Gastrocnemius medialis (tissue), 4 donors: ENCODE data around the gene CCR5. TPM values are rescaled to one million over a fixed set of nuclear protein-coding genes. Genes with fewer than 3 reads are reported as not detected.

Source experiments
- ATAC-seq, 2 donors: fragments of 150-250 bp; one replicate each; pipeline ENCODE4 v1.9.1; 2016
- DNase-seq, 2 donors: peaks; one replicate each; pipeline ENCODE4 v3.0.0-alpha.2; 2019
- H3K27ac ChIP-seq, 4 donors: fragments of 200-600 bp; sonication (generic); 1 replicate in 1 of 4; 2 replicates in 3 of 4; pipeline ENCODE4 v1.5.1; 2016 to 2018; ENCODE audit warnings: mild to moderate bottlenecking in 2 of 4, moderate library complexity in 1 of 4
- H3K27me3 ChIP-seq, 3 donors: fragments of 200-600 bp; sonication (generic) in 2 of 3; 1 replicate in 1 of 3; 2 replicates in 2 of 3; pipeline versions ENCODE4 v1.5.1 to v1.6.0; 2016 to 2019; ENCODE audit warnings: mild to moderate bottlenecking in 1 of 3, moderate library complexity in 1 of 3
- H3K36me3 ChIP-seq, 2 donors: fragments of 200-600 bp; sonication (generic) in 1 of 2; one replicate each; pipeline ENCODE4 v1.5.1; 2017 to 2018
- H3K4me1 ChIP-seq, 2 donors: fragments of 200-600 bp; sonication (generic) in 1 of 2; one replicate each; pipeline ENCODE4 v1.5.1; 2016 to 2017; ENCODE audit warnings: mild to moderate bottlenecking in 2 of 2
- H3K4me3 ChIP-seq, 4 donors: fragments of 200-600 bp; sonication (generic) in 3 of 4; 1 replicate in 1 of 4; 2 replicates in 3 of 4; pipeline ENCODE4 v1.5.1; 2016 to 2019; ENCODE audit warnings: mild to moderate bottlenecking in 2 of 4
- H3K9me3 ChIP-seq, 3 donors: fragments of 200-600 bp; sonication (generic) in 2 of 3; 1 replicate in 1 of 3; 2 replicates in 2 of 3; pipeline ENCODE4 v1.5.1; 2016 to 2019
- CTCF ChIP-seq, 5 experiments: fragments of 450-650 bp in 3 of 5; fragments of 200-600 bp in 2 of 5; sonication (generic) in 2 of 5; IDR thresholded peaks in 4 of 5; conservative IDR thresholded peaks in 1 of 5; 1 replicate in 4 of 5; 2 replicates in 1 of 5; pipeline ENCODE4 v1.5.1; 2016 to 2019; ENCODE audit warnings: antibody characterized with exemption in 5 of 5, mild to moderate bottlenecking in 3 of 5, moderate library complexity in 3 of 5
- POLR2A ChIP-seq, 2 donors: fragments of 450-650 bp; IDR thresholded peaks; one replicate each; pipeline ENCODE4 v1.6.1; 2017; ENCODE audit warnings: antibody characterized with exemption in 2 of 2, mild to moderate bottlenecking in 2 of 2, moderate library complexity in 2 of 2
- in situ Hi-C, 4 donors: fragments of 200-750 bp; cut with MboI; loops; one replicate each; pipeline versions ENCODE4 v1.15.0 to v1.8.0; 2017; ENCODE audit warnings: low sequenced_read_pairs in 4 of 4
- intact Hi-C: fragments of 100-400 bp; cut with DNase I; formaldehyde crosslinking; loops from one replicate; pipeline ENCODE4 v1.15.1; 2023; ENCODE audit warnings: low total_unique reads
- total RNA-seq, 4 donors: library from RNA; depleted of rRNA; stranded (reverse); fragments of >200 nt; gene quantifications; one replicate each; pipeline versions ENCODE4 v1.1.0 to v1.2.3, GENCODE V29; 2016

The CCR5 gene
- total RNA-seq, 4 donors from 2014 or later, result 0.07 to 0.20 (median 0.10) TPM; not detected in 1

GRCh38 chr3:46351646-46352045 is 19.1 kb upstream of the CCR5 start:
- Histone ChIP-seq H3K4me3 (no peak overlapping the region), H3K36me3 (no peaks in the 10 kb centered on the region), H3K9me3 (no peaks in the 10 kb centered on the region), H3K27me3 (peaks cover 0 to 9% (median 0%) of the 10 kb centered on the region in 3 donors), H3K4me1 (no peaks in the 10 kb centered on the region), H3K27ac (no peak overlapping the region)
- ATAC-seq, result no peak
- in situ Hi-C loops, result loop anchor here in 1 of 4 donors (25.0 kb wide), 2 partner anchors 264 to 414 kb away; partner anchors contain the start of gene CXCR6
- intact Hi-C loops, result no loop called here
- no peak for TF ChIP-seq CTCF (IDR thresholded peaks at IDR 0.05 in 4 of 5, conservative IDR thresholded peaks at IDR 0.05 in 1 of 5)
- no peak for TF ChIP-seq POLR2A (IDR thresholded peaks at IDR 0.05)
- DNase-seq, result no peak

- ATAC-seq (no peak), DNase-seq (no peak)
- no peaks in the 10 kb centered on the region for H3K4me1 ChIP-seq
- no peaks in the 10 kb centered on the region for H3K9me3 ChIP-seq
- intact Hi-C loops (no loop called here), in situ Hi-C loops (loop anchor here in 1 of 4 donors (25.0 kb wide), 2 partner anchors 266 to 416 kb away; partner anchors contain the start of gene CXCR6)
- peaks cover 0 to 9% (median 0%) of the 10 kb centered on the region in 3 donors for H3K27me3 ChIP-seq
- TF ChIP-seq POLR2A (IDR thresholded peaks at IDR 0.05) (no peak), CTCF (IDR thresholded peaks at IDR 0.05 in 4 of 5, conservative IDR thresholded peaks at IDR 0.05 in 1 of 5) (no peak)
- H3K4me3 ChIP-seq, result no peak overlapping the region
- H3K27ac ChIP-seq, result no peak overlapping the region
- no peaks in the 10 kb centered on the region for H3K36me3 ChIP-seq
These were observed 17.7 kb upstream of the CCR5 start for GRCh38 chr3:46353090-46353489.

- in situ Hi-C loops (loop anchor here in 1 of 4 donors (25.0 kb wide), 2 partner anchors 267 to 417 kb away; partner anchors contain the start of gene CXCR6), intact Hi-C loops (no loop called here)
- no peak for ATAC-seq
- Histone ChIP-seq H3K4me1 (no peaks in the 10 kb centered on the region), H3K27ac (no peak within 1 kb of the TSS), H3K27me3 (peaks cover 0 to 9% (median 0%) of the 10 kb centered on the region in 3 donors), H3K9me3 (no peaks in the 10 kb centered on the region), H3K4me3 (no peak within 1 kb of the TSS), H3K36me3 (no peaks in the 10 kb centered on the region)
- no peak for TF ChIP-seq POLR2A (IDR thresholded peaks at IDR 0.05)
- no peak for TF ChIP-seq CTCF (IDR thresholded peaks at IDR 0.05 in 4 of 5, conservative IDR thresholded peaks at IDR 0.05 in 1 of 5)
- DNase-seq, result no peak
These were observed 16.9 kb upstream of the CCR5 start, which contains the start of gene CCR2 for GRCh38 chr3:46353647-46354410. Gene CCR2 (plus strand): TSS chr3:46354111. CDS start chr3:46357528, 3,417 bp downstream.

- Histone ChIP-seq H3K4me3 (no peak overlapping the region), H3K27ac (no peak overlapping the region), H3K36me3 (no peaks in the 10 kb centered on the region), H3K4me1 (no peaks in the 10 kb centered on the region), H3K27me3 (peaks cover 0 to 9% (median 0%) of the 10 kb centered on the region in 3 donors), H3K9me3 (no peaks in the 10 kb centered on the region)
- in situ Hi-C loops, result loop anchor here in 1 of 4 donors (25.0 kb wide), 2 partner anchors 267 to 417 kb away; partner anchors contain the start of gene CXCR6
- no peak for DNase-seq
- TF ChIP-seq CTCF (IDR thresholded peaks at IDR 0.05 in 4 of 5, conservative IDR thresholded peaks at IDR 0.05 in 1 of 5) (no peak), POLR2A (IDR thresholded peaks at IDR 0.05) (no peak)
- intact Hi-C loops, result no loop called here
- ATAC-seq, result no peak
These were observed 16.3 kb upstream of the CCR5 start for GRCh38 chr3:46354478-46354877.
